HCT116 (cell line): ENCODE data around the gene TFEB. TPM values are rescaled to one million over a fixed set of nuclear protein-coding genes. Genes with fewer than 3 reads are reported as not detected.

Experiments used
- ATAC-seq: fragments of 200-7000 bp; cut with Tn5 transposase; 2 replicates; pipeline ENCODE4 v1.9.1; 2020; ENCODE audit warnings: mild to moderate bottlenecking, moderate library complexity
- BruUV-seq: library from RNA; stranded (reverse); fragments of 400-500 nt; replicated peaks from 2 replicates; lab custom pipeline; 2021; lab: Mats Ljungman, UMichigan
- CTCF ChIA-PET: fragments of 300-600 bp; sonication (Branson Sonifier 250); formaldehyde crosslinking; loops from one replicate; lab custom pipeline; 2021; ENCODE audit warnings: antibody characterized with exemption; lab: Charles Lee
- POLR2A ChIA-PET: fragments of 300-600, 350-600 bp; sonication (Branson Sonifier 250); formaldehyde crosslinking; loops from one replicate; lab custom pipeline; 2021; ENCODE audit warnings: antibody characterized with exemption; lab: Charles Lee
- RAD21 ChIA-PET, 2 experiments: fragments of 300-600 bp; sonication (Branson Sonifier 250); formaldehyde crosslinking; loops; one replicate each; lab custom pipeline; 2023; ENCODE audit warnings: low total read pairs in 2 of 2; ENCODE audit not compliant: uncharacterized antibody in 2 of 2, unreplicated experiment in 2 of 2, low non-redundant PET in 1 of 2; lab: Charles Lee
- DNase-seq: peaks from one replicate; pipeline ENCODE4 v3.0.0-alpha.2; 2010; ENCODE audit warnings: low read depth, low spot score
- H2AFZ ChIP-seq: fragments of 200-600 bp; shearing (Covaris generic), sonication (generic); 2 replicates; pipeline ENCODE4 v1.6.1; 2017; ENCODE audit warnings: low read depth, mixed run types, mixed read lengths, antibody characterized with exemption, low read length; ENCODE audit not compliant: poor library complexity, severe bottlenecking
- H3K27ac ChIP-seq: 2 replicates; pipeline ENCODE4 v1.5.1; 2012; ENCODE audit warnings: low read depth, low read length
- H3K27me3 ChIP-seq: fragments of 200-600 bp; sonication (generic); 2 replicates; pipeline ENCODE4 v1.6.1; 2016; ENCODE audit warnings: mixed run types, low read length, mixed read lengths; ENCODE audit not compliant: insufficient read depth
- H3K36me3 ChIP-seq, 2 experiments: fragments of 200-500 bp in 1 of 2; fragments of 200-600 bp in 1 of 2; sonication (Bioruptor generic) in 1 of 2; sonication (generic) in 1 of 2; 2 replicates each; pipeline versions ENCODE4 v1.5.1 to v1.6.1; 2014 to 2016; ENCODE audit warnings: low read length in 2 of 2, inconsistent platforms in 1 of 2, mixed read lengths in 1 of 2, mixed run types in 1 of 2; ENCODE audit not compliant: insufficient read depth in 2 of 2, control insufficient read depth in 1 of 2
- H3K4me1 ChIP-seq, 2 experiments: fragments of 200-600 bp in 1 of 2; sonication (generic) in 1 of 2; 2 replicates each; pipeline versions ENCODE4 v1.5.1 to v1.6.1; 2012 to 2017; ENCODE audit warnings: low read length in 2 of 2, inconsistent platforms in 1 of 2, mild to moderate bottlenecking in 1 of 2, mixed read lengths in 1 of 2, mixed run types in 1 of 2, moderate library complexity in 1 of 2; ENCODE audit not compliant: insufficient read depth in 2 of 2, control insufficient read depth in 1 of 2
- H3K4me2 ChIP-seq: fragments of 200-600 bp; sonication (generic); 2 replicates; pipeline ENCODE4 v1.6.1; 2017; ENCODE audit warnings: mixed run types, low read length, mixed read lengths
- H3K4me3 ChIP-seq, 2 experiments: fragments of 200-600 bp in 1 of 2; sonication (generic) in 1 of 2; replicated peaks in 1 of 2; 2 replicates each; pipeline ENCODE4 v1.5.1; 2011 to 2016; ENCODE audit warnings: low read length in 2 of 2, control low read depth in 1 of 2, low read depth in 1 of 2, mild to moderate bottlenecking in 1 of 2, mixed read lengths in 1 of 2, mixed run types in 1 of 2
- H3K79me2 ChIP-seq: fragments of 200-600 bp; sonication (generic); 2 replicates; pipeline ENCODE4 v1.6.1; 2017; ENCODE audit warnings: mild to moderate bottlenecking, mixed run types, low read length, moderate library complexity, mixed read lengths; ENCODE audit not compliant: insufficient read depth
- H3K9ac ChIP-seq: fragments of 200-600 bp; sonication (generic); 2 replicates; pipeline ENCODE4 v1.6.1; 2016; ENCODE audit warnings: low read length, mixed read lengths
- H3K9me2 ChIP-seq: fragments of 200-600 bp; sonication (generic), shearing (Covaris generic); 2 replicates; pipeline ENCODE4 v1.6.1; 2017; ENCODE audit warnings: mixed run types, mild to moderate bottlenecking, moderate library complexity; ENCODE audit not compliant: insufficient read depth
- H3K9me3 ChIP-seq, 2 experiments: fragments of 200-500 bp in 1 of 2; fragments of 200-600 bp in 1 of 2; sonication (Bioruptor generic) in 1 of 2; sonication (generic) in 1 of 2; 2 replicates each; pipeline ENCODE4 v1.6.1; 2014 to 2017; ENCODE audit warnings: low read length in 2 of 2, mixed read lengths in 2 of 2, inconsistent platforms in 1 of 2, low read depth in 1 of 2, mild to moderate bottlenecking in 1 of 2, mixed run types in 1 of 2, moderate library complexity in 1 of 2; ENCODE audit not compliant: control insufficient read depth in 1 of 2, insufficient read depth in 1 of 2
- H4K20me1 ChIP-seq: fragments of 200-600 bp; sonication (generic), shearing (Covaris generic); 2 replicates; pipeline ENCODE4 v1.6.1; 2017; ENCODE audit warnings: mixed run types, mild to moderate bottlenecking, moderate library complexity; ENCODE audit not compliant: insufficient read depth
- CBX3 ChIP-seq: IDR thresholded peaks from 2 replicates; pipeline ENCODE4 v1.6.1; 2012; ENCODE audit warnings: low read depth
- EGR1 ChIP-seq: IDR thresholded peaks from 2 replicates; pipeline ENCODE4 v1.6.1; 2012; ENCODE audit warnings: low read depth
- ELF1 ChIP-seq: IDR thresholded peaks from 2 replicates; pipeline ENCODE4 v1.6.1; 2012; ENCODE audit warnings: low read depth, borderline replicate concordance
- EZH2 ChIP-seq: fragments of 200-600 bp; sonication (generic); IDR thresholded peaks from 2 replicates; pipeline ENCODE4 v1.6.1; 2017; ENCODE audit warnings: antibody characterized with exemption, mixed run types
- EZH2phosphoT487 ChIP-seq: fragments of 200-600 bp; IDR thresholded peaks from 2 replicates; pipeline ENCODE4 v1.6.1; 2018; ENCODE audit warnings: antibody characterized with exemption, borderline replicate concordance
- FOSL1 ChIP-seq: IDR thresholded peaks from 2 replicates; pipeline ENCODE4 v1.6.1; 2012; ENCODE audit warnings: low read depth
- JUND ChIP-seq: IDR thresholded peaks from 2 replicates; pipeline ENCODE4 v1.6.1; 2012
- POLR2A ChIP-seq: IDR thresholded peaks from 2 replicates; pipeline ENCODE4 v1.7.0; 2011; ENCODE audit warnings: borderline replicate concordance; ENCODE audit not compliant: insufficient read depth, insufficient read length; ENCODE audit errors: extremely low read depth
- POLR2AphosphoS5 ChIP-seq: IDR thresholded peaks from 2 replicates; pipeline ENCODE4 v1.6.1; 2011; ENCODE audit warnings: mild to moderate bottlenecking, low read depth, low read length, moderate library complexity
- RAD21 ChIP-seq: IDR thresholded peaks from 2 replicates; pipeline ENCODE4 v1.6.1; 2012; ENCODE audit warnings: low read depth, mild to moderate bottlenecking
- SIN3A ChIP-seq: IDR thresholded peaks from 2 replicates; pipeline ENCODE4 v1.6.1; 2012; ENCODE audit warnings: low read depth
- SRF ChIP-seq: IDR thresholded peaks from 2 replicates; pipeline ENCODE4 v1.6.1; 2012; ENCODE audit warnings: low read depth
- TCF7L2 ChIP-seq: IDR thresholded peaks from 2 replicates; pipeline ENCODE4 v1.7.0; 2011; ENCODE audit warnings: borderline replicate concordance, inconsistent platforms; ENCODE audit not compliant: insufficient read depth, insufficient read length; ENCODE audit errors: extremely low read depth
- ZBTB33 ChIP-seq: IDR thresholded peaks from 2 replicates; pipeline ENCODE4 v1.6.1; 2011; ENCODE audit warnings: mild to moderate bottlenecking, low read length, moderate library complexity; ENCODE audit not compliant: insufficient replicate concordance; ENCODE audit errors: extremely low read depth
- ZNF274 ChIP-seq: fragments of 200-500 bp; sonication (Bioruptor generic); IDR thresholded peaks from 2 replicates; pipeline ENCODE4 v1.6.1; 2014; ENCODE audit warnings: mild to moderate bottlenecking, low read depth, low read length, inconsistent platforms
- intact Hi-C: fragments of 100-400 bp; cut with micrococcal nuclease; formaldehyde crosslinking; loops from 2 replicates; pipeline ENCODE4 v1.10.0; 2022
- total RNA-seq: library from RNA; stranded (reverse); gene quantifications from one replicate; pipeline ENCODE4 v1.2.1, GENCODE V29; 2021; ENCODE audit not compliant: unreplicated experiment
- TF ChIP-seq, protein P1 (sequence below): IDR thresholded peaks from 2 replicates; pipeline ENCODE4 v1.6.1; 2012
- TF ChIP-seq, protein P2 (sequence below): IDR thresholded peaks from 2 replicates; pipeline ENCODE4 v1.6.1; 2012; ENCODE audit warnings: low read depth
- TF ChIP-seq, protein P3 (sequence below): IDR thresholded peaks from 2 replicates; pipeline ENCODE4 v1.6.1; 2012
- TF ChIP-seq, protein P4 (sequence below), 3 experiments: fragments of 200-600 bp in 1 of 3; sonication (generic) in 1 of 3; IDR thresholded peaks in 2 of 3; conservative IDR thresholded peaks in 1 of 3; 2 replicates each; pipeline ENCODE4 v1.5.1; 2012 to 2017; ENCODE audit warnings: low read depth in 2 of 3, low read length in 2 of 3, antibody characterized with exemption in 1 of 3, borderline replicate concordance in 1 of 3, control low read depth in 1 of 3, mild to moderate bottlenecking in 1 of 3, mixed read lengths in 1 of 3, mixed run types in 1 of 3, moderate library complexity in 1 of 3; ENCODE audit not compliant: insufficient read depth in 1 of 3

The TFEB gene
- total RNA-seq, 1 experiment from 2014 or later = 4.8 TPM

GRCh38 chr6:41750374-41750773 is 15.0 kb upstream of the TFEB start:
- CTCF ChIA-PET = no interaction called here
- TF ChIP-seq EZH2phosphoT487 (no peak), RAD21 (no peak), CBX3 (no peak), EGR1 (no peak), SIN3A (no peak), EZH2 (no peak), JUND (no peak), POLR2AphosphoS5 (no peak), POLR2A (no peak), SRF (no peak), ZNF274 (no peak), FOSL1 (no peak), ZBTB33 (no peak), TCF7L2 (no peak), ELF1 (no peak)
- TF ChIP-seq, protein P1, sequence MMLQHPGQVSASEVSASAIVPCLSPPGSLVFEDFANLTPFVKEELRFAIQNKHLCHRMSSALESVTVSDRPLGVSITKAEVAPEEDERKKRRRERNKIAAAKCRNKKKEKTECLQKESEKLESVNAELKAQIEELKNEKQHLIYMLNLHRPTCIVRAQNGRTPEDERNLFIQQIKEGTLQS = no peak
- TF ChIP-seq, protein P2, sequence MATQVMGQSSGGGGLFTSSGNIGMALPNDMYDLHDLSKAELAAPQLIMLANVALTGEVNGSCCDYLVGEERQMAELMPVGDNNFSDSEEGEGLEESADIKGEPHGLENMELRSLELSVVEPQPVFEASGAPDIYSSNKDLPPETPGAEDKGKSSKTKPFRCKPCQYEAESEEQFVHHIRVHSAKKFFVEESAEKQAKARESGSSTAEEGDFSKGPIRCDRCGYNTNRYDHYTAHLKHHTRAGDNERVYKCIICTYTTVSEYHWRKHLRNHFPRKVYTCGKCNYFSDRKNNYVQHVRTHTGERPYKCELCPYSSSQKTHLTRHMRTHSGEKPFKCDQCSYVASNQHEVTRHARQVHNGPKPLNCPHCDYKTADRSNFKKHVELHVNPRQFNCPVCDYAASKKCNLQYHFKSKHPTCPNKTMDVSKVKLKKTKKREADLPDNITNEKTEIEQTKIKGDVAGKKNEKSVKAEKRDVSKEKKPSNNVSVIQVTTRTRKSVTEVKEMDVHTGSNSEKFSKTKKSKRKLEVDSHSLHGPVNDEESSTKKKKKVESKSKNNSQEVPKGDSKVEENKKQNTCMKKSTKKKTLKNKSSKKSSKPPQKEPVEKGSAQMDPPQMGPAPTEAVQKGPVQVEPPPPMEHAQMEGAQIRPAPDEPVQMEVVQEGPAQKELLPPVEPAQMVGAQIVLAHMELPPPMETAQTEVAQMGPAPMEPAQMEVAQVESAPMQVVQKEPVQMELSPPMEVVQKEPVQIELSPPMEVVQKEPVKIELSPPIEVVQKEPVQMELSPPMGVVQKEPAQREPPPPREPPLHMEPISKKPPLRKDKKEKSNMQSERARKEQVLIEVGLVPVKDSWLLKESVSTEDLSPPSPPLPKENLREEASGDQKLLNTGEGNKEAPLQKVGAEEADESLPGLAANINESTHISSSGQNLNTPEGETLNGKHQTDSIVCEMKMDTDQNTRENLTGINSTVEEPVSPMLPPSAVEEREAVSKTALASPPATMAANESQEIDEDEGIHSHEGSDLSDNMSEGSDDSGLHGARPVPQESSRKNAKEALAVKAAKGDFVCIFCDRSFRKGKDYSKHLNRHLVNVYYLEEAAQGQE = no peak
- TF ChIP-seq, protein P3, sequence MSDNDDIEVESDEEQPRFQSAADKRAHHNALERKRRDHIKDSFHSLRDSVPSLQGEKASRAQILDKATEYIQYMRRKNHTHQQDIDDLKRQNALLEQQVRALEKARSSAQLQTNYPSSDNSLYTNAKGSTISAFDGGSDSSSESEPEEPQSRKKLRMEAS = no peak
- TF ChIP-seq, protein P4, sequence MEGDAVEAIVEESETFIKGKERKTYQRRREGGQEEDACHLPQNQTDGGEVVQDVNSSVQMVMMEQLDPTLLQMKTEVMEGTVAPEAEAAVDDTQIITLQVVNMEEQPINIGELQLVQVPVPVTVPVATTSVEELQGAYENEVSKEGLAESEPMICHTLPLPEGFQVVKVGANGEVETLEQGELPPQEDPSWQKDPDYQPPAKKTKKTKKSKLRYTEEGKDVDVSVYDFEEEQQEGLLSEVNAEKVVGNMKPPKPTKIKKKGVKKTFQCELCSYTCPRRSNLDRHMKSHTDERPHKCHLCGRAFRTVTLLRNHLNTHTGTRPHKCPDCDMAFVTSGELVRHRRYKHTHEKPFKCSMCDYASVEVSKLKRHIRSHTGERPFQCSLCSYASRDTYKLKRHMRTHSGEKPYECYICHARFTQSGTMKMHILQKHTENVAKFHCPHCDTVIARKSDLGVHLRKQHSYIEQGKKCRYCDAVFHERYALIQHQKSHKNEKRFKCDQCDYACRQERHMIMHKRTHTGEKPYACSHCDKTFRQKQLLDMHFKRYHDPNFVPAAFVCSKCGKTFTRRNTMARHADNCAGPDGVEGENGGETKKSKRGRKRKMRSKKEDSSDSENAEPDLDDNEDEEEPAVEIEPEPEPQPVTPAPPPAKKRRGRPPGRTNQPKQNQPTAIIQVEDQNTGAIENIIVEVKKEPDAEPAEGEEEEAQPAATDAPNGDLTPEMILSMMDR (IDR thresholded peaks at IDR 0.05 in 2 of 3, conservative IDR thresholded peaks at IDR 0.05 in 1 of 3; ENCODE audit: borderline replicate concordance in 1 of 3, insufficient read depth in 1 of 3, low read depth in 2 of 3, low read length in 2 of 3) = no peak
- TF ChIP-seq, all 23 proteins: peak for 0
- POLR2A ChIA-PET = no interaction called here

More at GRCh38 chr6:41750374-41750773, 15.0 kb upstream of the TFEB start:
- H3K27me3 ChIP-seq = no peaks in the 10 kb centered on the region
- DNase-seq (no peak), ATAC-seq (no peak)
- H3K4me1 ChIP-seq = no peaks in the 10 kb centered on the region
- intact Hi-C loops = no loop called here
- no peaks in the 10 kb centered on the region for H3K9me2 ChIP-seq
- H3K4me3 ChIP-seq = no peak overlapping the region
- H3K79me2 ChIP-seq = no peaks in the 10 kb centered on the region
- RAD21 ChIA-PET = no interaction called here
- no peak overlapping the region for H3K9ac ChIP-seq
- H3K4me2 ChIP-seq = no peak overlapping the region
- H2AFZ ChIP-seq = no peak overlapping the region
- H3K36me3 ChIP-seq = no peaks in the 10 kb centered on the region
- BruUV-seq = no TSS peak
- H3K9me3 ChIP-seq = no peaks in the 10 kb centered on the region
- H3K27ac ChIP-seq = no peak overlapping the region
- no peaks in the 10 kb centered on the region for H4K20me1 ChIP-seq
